ENCODE results near the gene MRPL40. TPM values are rescaled to one million over a fixed set of nuclear protein-coding genes. Genes with fewer than 3 reads are reported as not detected.

The MRPL40 gene
- total and polyA plus RNA-seq, 2 donors (not counting 1 experiment from before 2014, with no cell fraction given), result 12.5 to 21.9 TPM

GRCh38 chr22:19431649-19432132 lies 654 bp upstream of the MRPL40 start, which contains the start of gene HIRA:
Gene HIRA, minus strand, starts transcription at chr22:19431733. Its CDS starts 257 bp downstream, at chr22:19431476.
- peak within 1 kb of the TSS; percentile 98 for H3K4me2 ChIP-seq (replicated peaks; ENCODE audit: low read depth, low read length, poor library complexity, severe bottlenecking)
- peak; percentile 91 for DNase-seq
- H3K36me3 ChIP-seq (replicated peaks in 1 of 2; ENCODE audit: control extremely low read depth in 1 of 2, control insufficient read depth in 1 of 2, extremely low read depth in 1 of 2, insufficient read depth in 2 of 2, low read length in 1 of 2), result peaks cover 2 to 11% of the 10 kb centered on the region in 2 experiments
- peak within 1 kb of the TSS; percentile 91 to 97 for H3K27ac ChIP-seq (ENCODE audit: low read length in 2 of 2)
- WGBS (ENCODE audit: insufficient coverage), result under 1% methylated on average over 63 of the region's 66 CpGs
- Mint-ChIP-seq H3K27ac (peak within 1 kb of the TSS; percentile 98), H3K4me3 (peak within 1 kb of the TSS; percentile 93), H3K27me3 (no peaks in the 10 kb centered on the region), H3K4me1 (peaks cover 65% of the 10 kb centered on the region), H3K9me3 (ENCODE audit: insufficient read depth) (no peaks in the 10 kb centered on the region)
- intact Hi-C loops (cut with micrococcal nuclease), result loop anchor here (1.0 to 5.0 kb wide), 6 partner anchors 16 to 287 kb away; partner anchors contain the start of genes C22orf39, CDC45, CLTCL1 and ESS2
- TF ChIP-seq CTCF (IDR thresholded peaks at IDR 0.05) (no peak), EZH2 (IDR thresholded peaks at IDR 0.05; ENCODE audit: borderline replicate concordance, insufficient read depth, low read depth, low read length, poor library complexity, severe bottlenecking) (no peak)
- ChIA-PET CTCF (interaction anchor here (0.7 to 0.9 kb wide), 2 partner anchors 45 to 70 kb away, joined by 3 read pairs; no protein-coding TSS in a partner anchor), POLR2A (interaction anchor here (0.6 to 3.9 kb wide), 12 partner anchors 12 to 289 kb away, joined by 3 to 29 read pairs (median 6); partner anchors contain the start of genes C22orf39, CDC45, CLTCL1 and SLC25A1)
- H2AFZ ChIP-seq (ENCODE audit: insufficient read depth, low read depth, low read length, poor library complexity, severe bottlenecking), result peak within 1 kb of the TSS; percentile 93
- H3K9ac ChIP-seq (ENCODE audit: low read length), result peak within 1 kb of the TSS; percentile 96
- ATAC-seq (ENCODE audit: low read depth), result peak; percentile 42
- peaks cover 33% of the 10 kb centered on the region for H4K20me1 ChIP-seq (ENCODE audit: control insufficient read depth, insufficient read depth, low read length, poor library complexity, severe bottlenecking)
- H3K4me1 ChIP-seq (ENCODE audit: control insufficient read depth in 2 of 2, insufficient read depth in 2 of 2, low read length in 2 of 2), result peaks cover 46 to 63% of the 10 kb centered on the region in 2 donors
- no peaks in the 10 kb centered on the region for H3K9me3 ChIP-seq (ENCODE audit: control extremely low read depth in 1 of 3, control insufficient read depth in 2 of 3, insufficient read depth in 1 of 3, low read length in 2 of 3)
- H3K4me3 ChIP-seq (ENCODE audit: control extremely low read depth in 1 of 5, extremely low read depth in 1 of 5, insufficient read depth in 1 of 5, low read depth in 2 of 5, low read length in 4 of 5), result peak within 1 kb of the TSS; percentile 73 to 90 (median 85)
- H3K27me3 ChIP-seq (replicated peaks in 1 of 4; ENCODE audit: control extremely low read depth in 1 of 4, control insufficient read depth in 3 of 4, insufficient read depth in 4 of 4, low read length in 3 of 4), result no peaks in the 10 kb centered on the region
- peaks cover 54% of the 10 kb centered on the region for H3K79me2 ChIP-seq (ENCODE audit: control insufficient read depth, insufficient read depth, low read length)

GRCh38 chr22:19434401-19434800 lies 2.1 kb downstream of the MRPL40 start:
- TF ChIP-seq EZH2 (IDR thresholded peaks at IDR 0.05; ENCODE audit: borderline replicate concordance, insufficient read depth, low read depth, low read length, poor library complexity, severe bottlenecking), result no peak
- TF ChIP-seq CTCF (IDR thresholded peaks at IDR 0.05), result no peak
- H3K27me3 Mint-ChIP-seq, result no peaks in the 10 kb centered on the region
- no peaks in the 10 kb centered on the region for H3K9me3 Mint-ChIP-seq (ENCODE audit: insufficient read depth)
- no CpG with 5 or more reads among the region's 7 CpGs for WGBS (ENCODE audit: insufficient coverage)
- intact Hi-C loops (cut with micrococcal nuclease), result loop anchor here (5.0 kb wide), 1 partner anchor 142 kb away; the partner anchor contains the start of gene CLTCL1
- Histone ChIP-seq H3K4me3 (ENCODE audit: control extremely low read depth in 1 of 5, extremely low read depth in 1 of 5, insufficient read depth in 1 of 5, low read depth in 2 of 5, low read length in 4 of 5) (no peak overlapping the region), H3K9ac (ENCODE audit: low read length) (no peak overlapping the region), H2AFZ (ENCODE audit: insufficient read depth, low read depth, low read length, poor library complexity, severe bottlenecking) (no peak overlapping the region), H3K4me1 (ENCODE audit: control insufficient read depth in 2 of 2, insufficient read depth in 2 of 2, low read length in 2 of 2) (peaks cover 44 to 53% of the 10 kb centered on the region in 2 donors), H3K4me2 (replicated peaks; ENCODE audit: low read depth, low read length, poor library complexity, severe bottlenecking) (peak overlapping the region; percentile 45), H3K9me3 (ENCODE audit: control extremely low read depth in 1 of 3, control insufficient read depth in 2 of 3, insufficient read depth in 1 of 3, low read length in 2 of 3) (no peaks in the 10 kb centered on the region), H3K27me3 (replicated peaks in 1 of 4; ENCODE audit: control extremely low read depth in 1 of 4, control insufficient read depth in 3 of 4, insufficient read depth in 4 of 4, low read length in 3 of 4) (no peaks in the 10 kb centered on the region), H4K20me1 (ENCODE audit: control insufficient read depth, insufficient read depth, low read length, poor library complexity, severe bottlenecking) (peaks cover 16% of the 10 kb centered on the region), H3K27ac (ENCODE audit: low read length in 2 of 2) (peak overlapping the region; percentile 67 to 91), H3K79me2 (ENCODE audit: control insufficient read depth, insufficient read depth, low read length) (peaks cover 34% of the 10 kb centered on the region), H3K36me3 (replicated peaks in 1 of 2; ENCODE audit: control extremely low read depth in 1 of 2, control insufficient read depth in 1 of 2, extremely low read depth in 1 of 2, insufficient read depth in 2 of 2, low read length in 1 of 2) (peaks cover 5 to 13% of the 10 kb centered on the region in 2 experiments)
- peak overlapping the region; percentile 78 for H3K27ac Mint-ChIP-seq
- no peak for ATAC-seq (ENCODE audit: low read depth)
- peak; percentile 23 for DNase-seq
- H3K4me3 Mint-ChIP-seq, result peak overlapping the region; percentile 45
- CTCF ChIA-PET, result interaction anchor here (0.7 to 1.6 kb wide), 3 partner anchors 141 to 290 kb away, joined by 4 to 7 read pairs (median 5); partner anchors contain the start of gene ESS2
- H3K4me1 Mint-ChIP-seq, result peaks cover 50% of the 10 kb centered on the region
- POLR2A ChIA-PET, result interaction anchor here (0.6 to 3.9 kb wide), 3 partner anchors 12 to 338 kb away, joined by 3 to 29 read pairs (median 4); partner anchors contain the start of genes C22orf39 and UFD1
